OCI-M2 (cell line): ENCODE measurements around the gene IVD.

Source experiments
- DNase-seq: peaks from one replicate; lab custom pipeline; 2025; ENCODE audit not compliant: unreplicated experiment; lab: John Stamatoyannopoulos, UW

IVD gene

DNA sequence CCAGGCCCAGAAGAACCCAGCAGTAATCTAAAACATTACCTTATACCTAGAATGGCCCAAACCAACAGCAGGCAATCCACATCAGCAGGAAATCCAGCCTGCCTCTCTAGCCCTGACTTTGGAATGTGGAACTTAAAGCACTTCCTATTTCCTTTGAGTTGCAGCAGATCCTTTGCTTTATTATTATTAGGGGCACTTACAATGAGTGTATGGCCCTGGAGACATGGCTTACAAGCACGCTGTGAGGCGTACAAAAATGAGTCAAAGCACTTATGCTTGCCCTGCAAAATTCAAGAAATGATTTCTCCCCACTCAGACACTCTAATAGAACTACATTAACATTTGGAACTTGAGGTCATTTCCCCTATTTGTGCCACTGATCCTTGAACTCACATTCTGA lies 32.6 kb upstream of the IVD start:
- DNase-seq = no peak

DNA sequence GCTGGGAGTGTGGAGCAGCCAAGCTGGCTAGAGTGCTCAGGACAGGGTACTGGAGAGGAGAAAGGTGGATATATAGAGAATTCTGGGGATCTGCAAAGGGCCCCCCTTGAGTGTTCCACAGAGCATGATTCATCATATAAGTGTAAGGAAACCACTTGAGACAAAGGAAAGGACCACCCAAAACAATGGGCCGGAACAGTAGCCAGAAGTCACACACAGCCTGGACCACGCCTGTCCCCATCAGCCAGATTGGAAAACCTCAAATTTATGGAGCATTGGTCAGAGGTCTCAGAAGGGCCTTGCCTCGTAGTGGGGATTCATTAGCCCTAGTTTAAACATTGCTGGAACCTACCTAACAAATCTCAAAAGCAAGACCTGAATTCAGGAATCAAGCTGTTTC lies 28.0 kb upstream of the IVD start:
- DNase-seq = no peak

DNA sequence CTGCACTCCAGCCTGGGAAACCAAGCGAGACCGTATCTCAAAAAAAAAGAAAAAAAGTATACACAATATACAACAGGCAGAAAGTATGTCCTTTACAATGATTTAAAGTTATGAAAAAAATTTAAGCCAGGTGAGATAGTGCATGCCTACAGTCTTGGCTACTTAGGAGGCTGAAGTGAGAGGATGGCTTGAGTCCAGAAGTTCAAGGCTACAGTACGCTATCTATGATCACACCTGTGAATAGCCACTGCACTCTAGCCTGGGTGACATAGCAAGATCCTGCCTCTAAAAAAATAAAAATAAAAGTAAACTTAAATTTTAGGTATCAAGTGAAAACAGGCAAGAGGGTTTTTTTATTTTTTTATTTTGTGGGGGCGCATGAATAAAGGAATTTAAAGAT lies 26.2 kb upstream of the IVD start:
- no peak for DNase-seq

DNA sequence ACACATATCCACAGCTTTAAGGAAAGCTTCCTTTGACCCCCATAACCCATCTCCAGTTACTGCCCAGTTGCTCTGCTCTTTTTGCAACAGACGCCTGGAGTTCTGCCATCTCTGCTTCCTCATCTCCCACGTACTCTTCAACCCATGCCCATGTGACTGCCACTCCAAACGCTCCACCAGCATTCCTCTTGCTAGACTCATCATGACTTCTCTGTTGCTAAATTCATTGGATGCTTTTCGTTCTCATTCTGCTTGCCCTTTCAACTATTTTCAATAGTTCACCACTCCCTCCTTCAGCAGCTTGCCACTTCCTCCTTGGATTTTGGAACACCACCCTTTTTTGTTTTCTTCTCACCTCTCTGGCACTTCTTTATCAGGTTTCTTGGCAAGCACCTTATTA lies 25.7 kb upstream of the IVD start:
- no peak for DNase-seq

DNA sequence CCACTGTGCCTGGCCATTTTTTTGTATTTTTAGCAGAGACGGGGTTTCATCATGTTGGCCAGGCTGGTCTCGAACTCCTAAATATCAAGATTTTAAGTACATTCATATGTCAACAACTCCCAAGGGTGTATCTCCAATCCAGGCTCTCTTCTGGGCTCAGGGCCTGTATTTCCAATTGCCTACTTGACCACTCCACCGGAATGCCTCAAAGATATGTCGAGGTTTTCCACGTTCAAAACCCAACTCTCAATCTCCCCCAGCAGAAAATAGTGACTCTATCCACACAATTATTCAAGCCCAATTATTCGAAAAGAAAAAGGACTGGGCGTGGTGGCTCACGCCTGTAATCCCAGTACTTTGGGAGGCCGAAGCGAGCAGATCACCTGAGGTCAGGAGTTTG lies 25.0 kb upstream of the IVD start:
- no peak for DNase-seq

DNA sequence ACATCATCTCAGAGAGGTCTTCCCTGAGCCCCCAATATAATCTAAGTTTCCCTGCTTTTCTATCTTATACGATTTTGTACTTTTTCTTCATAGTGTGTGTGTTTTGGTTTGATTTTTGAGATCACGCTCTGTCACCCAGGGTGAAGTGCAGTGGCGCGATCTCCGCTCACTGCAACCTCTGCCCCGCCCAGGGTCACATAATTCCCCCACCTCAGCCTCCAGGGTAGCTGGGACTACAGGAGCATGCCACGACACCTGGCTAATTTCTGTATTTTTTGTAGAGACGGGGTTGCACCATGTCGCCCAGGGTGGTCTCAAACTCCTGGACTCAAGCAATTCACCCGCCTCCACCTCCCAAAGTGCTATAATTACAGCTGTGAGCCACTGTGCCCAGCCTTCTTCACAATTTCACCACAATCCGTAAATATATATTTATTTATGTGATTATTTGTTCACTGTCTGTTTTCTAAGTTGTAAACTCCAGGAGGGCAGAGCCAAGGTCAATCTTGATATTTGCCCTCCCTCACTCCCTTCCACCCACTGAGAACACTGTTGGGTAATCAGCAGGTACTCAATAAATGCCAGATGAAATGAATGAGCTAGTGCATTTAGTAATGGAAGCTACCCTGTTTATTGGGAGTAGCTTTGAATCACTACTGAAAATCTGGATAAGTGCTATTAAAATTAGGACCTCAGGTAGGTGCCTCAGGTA lies 23.6 kb upstream of the IVD start:
- DNase-seq = no peak

DNA sequence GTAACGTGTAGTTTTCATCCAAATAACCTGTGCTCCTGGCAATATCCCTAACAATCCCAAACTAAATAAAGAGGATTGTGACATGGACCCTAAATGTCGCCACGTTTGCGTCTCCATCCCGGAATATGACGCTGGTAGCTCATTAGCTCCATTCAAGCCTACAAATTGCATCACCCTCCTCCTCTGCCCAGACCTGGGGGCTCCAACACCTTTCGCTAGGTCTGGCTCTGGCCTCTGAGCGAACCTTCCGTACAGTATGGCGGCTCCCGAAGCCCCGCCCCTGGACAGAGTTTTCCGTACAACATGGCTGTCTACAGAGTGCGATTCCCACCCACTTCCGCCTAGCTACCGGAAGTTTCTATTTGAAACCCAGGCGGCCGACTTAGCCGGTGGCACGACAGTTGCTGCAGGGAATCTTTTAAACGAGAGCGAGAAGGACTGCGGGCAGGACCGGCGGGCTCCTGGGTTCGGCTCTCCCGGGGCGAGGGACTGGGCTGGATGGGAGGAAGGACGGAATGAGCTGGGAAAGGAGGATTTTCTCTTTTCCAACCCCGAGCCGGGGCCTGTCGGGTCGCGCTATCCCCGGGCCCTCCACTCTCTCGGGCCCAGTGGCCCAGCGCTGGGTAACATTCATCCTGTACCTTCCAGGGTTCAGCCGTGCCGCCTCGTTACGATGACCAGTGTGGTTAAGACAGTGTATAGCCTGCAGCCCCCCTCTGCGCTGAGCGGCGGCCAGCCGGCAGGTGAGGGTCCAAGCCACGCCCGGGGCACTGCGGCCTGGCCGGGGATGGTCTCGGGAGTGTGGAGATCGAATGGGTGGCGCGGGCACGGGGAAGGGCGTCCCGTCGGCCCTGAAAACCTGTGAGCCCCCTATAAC lies 22.8 kb upstream of the IVD start, which contains the start of gene KNSTRN:
Gene KNSTRN, plus strand, starts transcription at position 142 of the 877 bp plus-strand sequence. Its CDS starts 115 bp downstream, at position 257.
- DNase-seq = peak; percentile 77

DNA sequence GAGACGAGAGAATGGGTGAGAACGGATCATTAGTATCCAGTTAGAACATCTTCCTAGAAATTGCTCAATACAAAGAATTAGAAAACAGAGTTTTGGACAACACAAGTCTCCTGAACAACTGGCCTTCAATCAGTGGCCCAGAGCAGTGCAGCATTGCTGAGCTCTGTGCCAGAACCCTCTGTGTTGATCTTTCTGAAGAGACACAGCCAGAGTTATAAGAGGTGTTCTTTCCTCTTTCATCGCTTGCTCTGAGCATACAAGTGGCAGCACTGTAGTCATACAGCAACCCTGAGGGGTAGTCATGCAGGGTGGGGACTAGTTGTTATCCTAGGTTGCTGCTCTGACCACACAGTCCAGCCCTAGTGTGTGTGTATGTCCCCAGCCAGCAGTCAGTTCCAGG lies 19.1 kb upstream of the IVD start:
- no peak for DNase-seq

DNA sequence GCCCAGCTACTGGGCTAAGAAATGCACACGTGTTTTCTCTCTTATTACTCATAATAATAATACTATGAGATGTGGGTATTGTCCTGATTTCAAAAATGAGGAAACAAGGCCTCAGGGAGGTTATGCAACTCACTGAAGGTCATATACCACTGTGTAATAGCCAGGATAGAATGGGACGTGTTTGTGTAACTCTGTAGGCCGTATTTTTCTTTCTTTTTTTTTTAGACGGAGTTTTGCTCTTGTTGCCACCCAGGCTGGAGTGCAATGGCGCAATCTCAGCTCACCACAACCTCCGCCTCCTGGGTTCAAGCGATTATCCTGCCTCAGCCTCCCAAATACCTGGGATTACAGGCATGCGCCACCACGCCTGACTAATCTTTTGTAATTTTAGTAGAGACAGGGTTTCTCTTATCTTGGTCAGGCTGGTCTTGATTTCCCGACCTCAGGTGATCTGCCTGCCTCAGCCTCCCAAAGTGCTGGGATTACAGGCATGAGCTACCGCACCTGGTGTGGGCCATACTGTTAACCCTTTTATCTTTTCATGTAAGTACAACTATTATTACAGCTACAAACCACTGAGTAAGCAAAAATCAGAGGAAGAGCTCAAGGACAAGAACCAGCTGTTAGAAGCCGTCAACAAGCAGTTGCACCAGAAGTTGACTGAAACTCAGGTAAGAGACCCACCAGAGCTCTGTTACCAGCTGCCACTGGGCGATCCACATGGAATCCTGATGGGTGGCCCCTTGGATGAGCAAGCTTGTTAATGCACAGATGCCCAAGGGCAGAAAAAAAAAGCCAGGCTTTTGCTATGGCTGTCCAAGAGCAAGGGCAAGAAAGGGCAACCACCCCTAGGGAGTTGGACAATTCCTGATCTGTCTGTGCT lies 16.4 kb upstream of the IVD start:
- no peak for DNase-seq

DNA sequence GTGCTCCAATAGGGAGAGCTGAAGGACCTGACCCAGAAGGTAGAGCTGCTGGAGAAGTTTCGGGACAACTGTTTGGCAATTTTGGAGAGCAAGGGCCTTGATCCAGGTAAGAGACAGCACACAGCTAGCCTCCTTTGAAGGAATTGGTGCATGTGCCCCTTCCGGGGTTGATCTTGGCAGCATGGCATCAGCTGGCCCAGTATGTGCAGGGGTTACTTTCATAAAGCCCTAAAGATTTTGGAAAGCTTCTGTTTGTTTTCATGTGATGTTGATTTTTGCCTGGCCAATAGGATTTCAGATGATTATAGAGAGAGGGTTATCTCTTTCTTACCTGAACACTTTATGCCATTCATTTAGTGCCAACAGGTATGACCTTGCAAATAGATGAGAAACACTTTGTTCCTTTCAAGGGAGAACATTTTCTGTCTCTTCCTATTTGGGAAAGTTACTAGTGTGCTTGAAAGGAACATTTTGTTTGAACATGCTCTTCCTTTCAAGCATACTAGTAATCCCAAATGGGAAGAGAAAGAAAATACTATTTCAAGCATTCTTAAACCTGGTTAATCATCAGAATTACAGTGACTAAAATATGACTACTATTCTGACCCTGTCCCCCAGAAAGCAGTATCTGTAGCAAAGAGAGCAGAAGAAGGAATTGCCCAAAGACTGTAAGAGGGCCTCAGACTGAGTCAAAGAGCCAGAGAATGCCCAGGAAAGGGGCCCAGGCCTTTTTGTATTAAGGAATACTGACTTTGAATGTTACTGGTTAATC lies 15.6 kb upstream of the IVD start:
- no peak for DNase-seq

DNA sequence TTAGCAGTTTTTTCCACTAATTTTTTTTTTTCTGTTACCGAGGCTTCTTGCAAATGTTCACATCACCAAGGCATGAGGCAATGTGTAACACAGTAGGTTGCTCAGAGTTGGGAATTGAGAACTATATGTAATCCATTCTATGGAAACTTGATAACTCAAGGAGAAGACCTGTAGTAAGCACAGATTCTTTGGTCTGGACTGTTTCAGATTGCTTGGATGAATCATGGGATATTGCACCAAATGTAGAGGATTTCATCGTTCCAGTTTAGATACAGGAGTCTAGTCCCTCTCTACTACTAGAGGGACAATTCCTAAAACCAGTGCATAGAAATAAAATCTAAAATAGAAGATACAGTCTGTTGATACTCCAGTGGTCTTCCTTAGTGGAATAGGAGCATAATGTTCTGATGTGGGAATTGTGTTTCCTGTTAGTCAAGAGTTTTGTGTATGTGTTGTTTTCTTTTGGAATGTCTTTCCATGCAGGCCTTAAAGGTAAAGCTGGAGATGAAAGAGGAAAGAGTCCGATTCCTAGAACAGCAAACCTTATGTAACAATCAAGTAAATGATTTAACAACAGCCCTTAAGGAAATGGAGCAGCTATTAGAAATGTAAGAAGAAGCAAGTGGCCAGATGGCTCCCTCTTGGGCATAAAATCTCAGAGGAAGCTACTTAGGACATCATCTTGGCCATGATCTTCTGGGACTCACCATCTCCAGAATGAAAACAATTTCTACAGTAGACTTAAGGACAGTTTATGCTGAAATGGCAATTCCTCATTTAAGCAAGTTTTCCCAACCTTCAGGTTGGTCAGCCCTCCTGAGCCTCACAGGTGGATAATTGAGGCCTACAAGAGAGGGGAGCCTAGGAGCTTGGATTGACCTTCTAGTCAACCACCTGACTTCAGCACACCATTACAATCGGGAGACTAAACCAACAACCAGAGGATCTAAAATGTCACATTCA lies 12.3 kb upstream of the IVD start:
- no peak for DNase-seq

DNA sequence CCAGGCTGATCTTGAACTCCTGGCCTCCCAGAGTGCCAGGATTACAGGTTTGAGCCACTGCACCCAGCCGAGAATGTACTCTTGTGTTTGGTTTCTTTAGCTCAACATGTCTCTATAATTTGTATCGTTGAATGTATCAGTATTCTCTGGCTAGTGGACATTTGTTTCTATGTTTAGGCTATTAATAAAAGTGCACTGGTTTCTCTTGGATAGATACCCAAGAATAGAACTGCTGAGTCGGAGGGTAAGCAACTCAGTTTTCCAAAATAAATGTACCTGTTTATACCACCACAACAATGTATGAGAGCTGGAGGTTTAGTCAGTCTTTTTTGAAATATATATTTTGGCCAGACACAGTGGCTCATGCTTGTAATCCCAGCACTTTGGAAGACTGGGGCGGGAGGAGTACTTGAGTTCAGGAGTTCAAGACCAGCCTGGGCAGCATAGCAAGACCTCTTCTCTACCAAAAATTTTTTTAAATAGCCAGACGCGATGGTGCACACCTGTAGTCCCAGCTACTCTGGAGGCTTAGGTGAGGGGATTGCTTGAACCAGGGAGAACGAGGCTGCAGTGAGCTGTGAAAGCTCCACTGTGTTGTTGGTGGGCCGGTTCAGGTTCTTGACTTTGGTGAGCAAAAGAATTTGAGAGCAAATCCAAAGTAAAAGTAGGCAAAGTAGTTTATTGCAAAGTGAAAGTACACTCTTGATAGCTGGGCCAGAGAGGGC lies 7.7 kb upstream of the IVD start:
- no peak for DNase-seq

DNA sequence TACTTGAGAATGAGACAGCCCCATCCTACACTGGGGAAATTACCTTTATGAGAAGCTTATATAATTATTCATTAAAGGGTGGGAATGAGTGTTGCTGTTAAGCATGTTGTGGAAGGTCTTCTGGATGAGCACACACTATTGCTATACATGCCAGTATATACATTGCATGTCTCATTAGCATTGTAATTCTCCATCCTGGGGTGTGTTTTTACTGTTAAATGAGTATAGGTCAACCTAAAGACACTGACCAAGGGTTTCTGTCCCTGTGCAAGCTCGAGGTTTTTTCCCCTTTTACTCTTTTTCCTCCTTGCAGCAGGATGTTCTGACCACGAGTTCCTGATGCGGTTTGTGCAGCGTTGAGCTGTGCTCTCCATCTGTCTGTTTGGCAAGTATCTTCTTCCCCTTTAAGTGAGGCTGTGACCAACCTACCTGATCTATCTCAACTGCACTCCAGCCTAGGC lies 7.2 kb upstream of the IVD start:
- no peak for DNase-seq

DNA sequence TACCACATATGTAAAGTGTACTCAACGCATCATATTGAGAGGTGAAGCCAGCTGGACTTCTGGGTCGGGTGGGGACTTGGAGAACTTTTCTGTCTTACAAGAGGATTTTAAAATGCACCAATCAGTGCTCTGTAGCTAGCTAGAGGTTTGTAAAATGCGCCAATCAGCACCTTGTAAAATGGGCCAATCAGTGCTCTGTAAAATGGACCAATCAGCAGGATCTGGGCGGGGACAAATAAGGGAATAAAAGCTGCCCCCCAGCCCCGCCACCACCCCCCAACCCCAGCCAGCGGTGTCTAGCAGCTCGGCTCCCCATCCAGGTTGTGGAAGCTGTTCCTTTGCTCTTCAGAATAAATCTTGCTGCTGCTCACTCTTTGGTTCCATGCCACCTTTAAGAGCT lies 6.2 kb upstream of the IVD start:
- DNase-seq = no peak

DNA sequence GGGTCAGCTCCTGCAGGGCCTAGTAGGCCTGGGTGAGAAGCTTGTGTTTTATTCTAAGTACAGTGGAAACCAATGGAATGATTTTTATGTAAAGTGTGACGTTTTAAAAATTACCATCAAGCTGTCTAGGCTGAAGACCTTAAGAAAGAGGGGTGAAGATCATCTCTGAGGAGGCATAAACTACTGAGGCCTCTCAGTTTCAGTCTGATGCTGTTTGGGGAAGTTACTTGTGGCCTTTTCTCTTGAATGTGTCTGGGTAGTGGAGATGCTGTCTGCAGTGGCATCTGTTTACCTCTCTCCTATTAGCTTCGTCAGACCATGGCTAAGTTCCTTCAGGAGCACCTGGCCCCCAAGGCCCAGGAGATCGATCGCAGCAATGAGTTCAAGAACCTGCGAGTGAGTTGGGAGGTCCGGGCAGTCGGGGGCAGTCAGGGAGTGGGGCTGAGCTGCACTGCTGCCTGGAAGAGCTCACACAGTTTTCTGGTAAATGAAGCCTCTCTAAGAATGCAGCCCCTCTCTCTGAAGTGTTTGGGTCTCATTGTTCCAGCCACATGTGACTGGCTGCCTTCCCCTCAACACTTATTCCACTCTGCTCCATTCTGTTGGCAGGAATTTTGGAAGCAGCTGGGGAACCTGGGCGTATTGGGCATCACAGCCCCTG lies 1.9 kb downstream of the IVD start:
- DNase-seq = no peak

DNA sequence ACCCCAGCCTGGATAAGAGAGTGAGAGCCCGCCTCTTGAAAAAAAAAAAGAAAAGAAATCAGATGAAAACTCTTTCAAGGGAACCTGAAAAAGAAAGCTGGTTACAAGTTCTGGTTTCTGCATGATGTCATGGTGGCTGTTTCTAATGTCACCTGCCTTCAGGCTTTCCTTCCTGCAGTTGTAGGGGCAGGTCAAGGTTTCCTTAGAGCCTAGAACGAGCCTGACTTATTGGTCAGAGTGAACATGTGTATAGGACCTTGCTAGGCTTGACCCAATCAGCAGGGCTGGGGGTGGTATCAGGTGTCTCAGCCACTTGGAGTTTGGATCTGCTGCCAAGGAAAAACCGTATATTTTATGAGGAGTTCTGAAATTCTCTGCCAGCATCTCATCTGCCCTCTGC lies 3.8 kb downstream of the IVD start:
- no peak for DNase-seq

DNA sequence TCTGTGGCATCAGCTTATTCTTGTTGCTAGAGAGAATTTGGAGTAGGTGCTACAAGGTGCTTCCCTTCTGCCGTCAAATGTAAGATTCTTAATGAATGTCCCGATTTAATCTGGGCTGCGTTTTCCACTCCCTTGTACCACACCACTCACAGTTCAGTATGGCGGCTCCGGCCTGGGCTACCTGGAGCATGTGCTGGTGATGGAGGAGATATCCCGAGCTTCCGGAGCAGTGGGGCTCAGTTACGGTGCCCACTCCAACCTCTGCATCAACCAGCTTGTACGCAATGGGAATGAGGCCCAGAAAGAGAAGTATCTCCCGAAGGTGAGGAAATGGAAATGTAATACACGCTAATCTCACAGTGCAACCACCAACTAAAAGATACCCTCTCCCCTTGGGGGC lies 4.9 kb downstream of the IVD start:
- no peak for DNase-seq

DNA sequence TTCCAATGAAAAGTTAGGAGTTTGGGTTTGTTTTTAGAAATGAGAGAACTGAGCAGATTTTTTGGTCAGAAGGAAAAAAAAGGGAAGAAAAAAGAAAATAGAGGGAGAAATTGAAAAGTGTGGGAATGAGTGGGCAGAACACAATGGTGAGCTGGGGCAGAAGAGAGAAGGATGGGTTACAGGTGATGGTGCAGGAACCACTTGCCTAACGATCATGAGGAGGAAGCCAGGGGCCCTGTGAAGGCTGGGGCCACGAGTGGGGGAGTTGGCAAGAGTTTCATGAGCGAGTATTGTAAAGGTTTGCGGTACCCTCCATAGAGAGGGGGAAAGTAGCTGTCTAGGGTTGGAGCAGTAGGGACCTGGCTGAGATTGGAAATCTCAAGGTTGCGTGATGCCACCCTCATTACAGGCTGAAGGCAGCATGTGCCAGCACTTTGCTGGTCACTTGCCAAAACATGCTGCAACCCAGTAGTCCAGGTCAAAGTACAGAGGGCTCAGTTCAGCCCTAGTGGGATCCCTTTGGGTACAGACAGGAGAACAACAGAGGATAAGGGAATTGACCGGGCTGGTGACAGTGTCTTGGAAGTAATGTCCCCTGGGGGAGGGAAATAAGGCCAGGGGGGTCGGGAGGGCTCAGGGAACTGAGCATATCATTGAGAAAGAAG lies 6.6 kb downstream of the IVD start:
- no peak for DNase-seq
